Fibroblast of skin of back (primary cell): Measurements from ENCODE around the gene TRABD2A.

Source experiments
- DNase-seq: peaks from one replicate; pipeline ENCODE4 v3.0.0-alpha.2; 2013

Gene TRABD2A

GRCh38 chr2:84849271-84849952 lies 31.5 kb downstream of the TRABD2A start:
- no peak for DNase-seq

GRCh38 chr2:84847326-84848050 lies 33.4 kb downstream of the TRABD2A start:
- DNase-seq: no peak

DNA sequence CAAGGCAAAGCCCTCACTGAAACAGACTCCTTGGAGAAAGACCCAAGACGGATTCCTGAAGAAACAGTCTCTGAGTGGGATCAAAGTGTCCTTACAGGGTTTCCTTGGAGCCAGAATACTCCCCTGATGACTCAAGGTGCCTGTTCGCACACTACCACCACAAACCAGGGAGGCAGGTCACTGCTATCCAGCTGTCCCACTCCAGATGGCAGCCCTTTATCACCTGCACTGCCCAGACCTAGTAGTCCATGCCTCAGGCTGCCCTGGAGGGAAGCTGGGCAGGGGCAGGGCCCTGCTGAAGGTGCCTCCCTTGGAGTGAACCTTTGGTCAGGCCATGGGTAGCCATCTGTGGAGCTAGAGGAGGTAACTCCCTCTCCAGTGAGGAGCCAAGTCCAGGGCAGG lies 34.1 kb downstream of the TRABD2A start:
- peak; percentile 9 for DNase-seq

- DNase-seq: peak; percentile 7
Observed at GRCh38 chr2:84846041-84846663, 34.7 kb downstream of the TRABD2A start.

DNA sequence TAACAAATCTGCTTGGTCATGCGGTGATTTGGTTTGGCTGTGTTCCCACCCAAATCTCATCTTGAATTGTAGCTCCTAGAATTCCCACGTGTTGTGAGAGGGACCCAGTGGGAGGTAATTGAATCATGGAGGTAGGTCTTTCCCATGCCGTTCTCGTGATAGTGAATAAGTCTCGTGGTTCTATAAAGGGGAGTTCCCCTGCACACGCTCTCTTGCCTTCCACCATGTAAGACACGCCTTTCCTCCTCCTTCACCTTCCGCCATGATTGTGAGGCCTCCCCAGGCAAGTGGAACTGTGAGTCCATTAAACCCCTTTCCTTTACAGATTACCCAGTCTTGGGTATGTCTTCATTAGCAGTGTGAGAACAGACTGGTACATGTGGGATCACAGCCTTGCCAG lies 36.7 kb downstream of the TRABD2A start:
- no peak for DNase-seq

- no peak for DNase-seq
Observed at GRCh38 chr2:84841577-84841976, 39.3 kb downstream of the TRABD2A start.

DNA sequence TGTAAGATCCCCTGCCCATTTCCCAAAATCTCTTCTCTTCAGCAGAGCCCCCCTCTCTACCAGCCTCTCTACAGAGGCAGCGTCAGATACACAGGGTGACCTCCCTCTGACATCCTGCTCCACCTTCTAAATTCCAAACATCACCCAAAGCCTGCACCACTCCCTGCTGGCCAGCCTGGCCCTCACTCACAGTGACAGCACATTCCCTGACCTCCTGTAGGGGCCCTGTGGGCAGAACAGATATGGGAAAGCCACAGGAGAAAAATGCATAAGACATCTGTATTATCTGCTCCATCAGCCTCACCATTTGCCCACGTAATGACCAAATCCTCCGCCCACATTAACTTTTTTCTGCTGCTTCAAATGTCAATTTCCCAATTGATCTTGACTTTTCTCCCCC lies 40.6 kb downstream of the TRABD2A start:
- DNase-seq: peak; percentile 46

DNA sequence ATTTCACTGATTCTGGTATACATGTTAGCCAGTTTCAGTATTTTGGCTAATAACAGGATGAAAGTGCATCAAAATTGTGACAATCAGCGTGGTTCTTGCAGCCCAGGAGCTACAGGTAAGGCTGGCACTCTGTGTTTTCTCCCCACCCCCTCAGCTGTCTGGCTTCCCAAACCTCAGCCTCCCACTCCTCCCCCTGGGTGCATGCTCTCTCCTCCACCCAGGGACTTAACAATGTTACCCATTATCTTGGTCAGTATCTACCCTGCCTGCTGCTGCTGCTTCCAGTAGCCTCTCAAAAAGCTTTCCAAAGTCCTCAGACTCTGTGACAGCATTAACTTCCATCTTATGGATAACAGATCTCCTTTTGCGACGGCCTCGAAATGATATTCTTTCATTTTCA lies 41.0 kb downstream of the TRABD2A start:
- no peak for DNase-seq

DNA sequence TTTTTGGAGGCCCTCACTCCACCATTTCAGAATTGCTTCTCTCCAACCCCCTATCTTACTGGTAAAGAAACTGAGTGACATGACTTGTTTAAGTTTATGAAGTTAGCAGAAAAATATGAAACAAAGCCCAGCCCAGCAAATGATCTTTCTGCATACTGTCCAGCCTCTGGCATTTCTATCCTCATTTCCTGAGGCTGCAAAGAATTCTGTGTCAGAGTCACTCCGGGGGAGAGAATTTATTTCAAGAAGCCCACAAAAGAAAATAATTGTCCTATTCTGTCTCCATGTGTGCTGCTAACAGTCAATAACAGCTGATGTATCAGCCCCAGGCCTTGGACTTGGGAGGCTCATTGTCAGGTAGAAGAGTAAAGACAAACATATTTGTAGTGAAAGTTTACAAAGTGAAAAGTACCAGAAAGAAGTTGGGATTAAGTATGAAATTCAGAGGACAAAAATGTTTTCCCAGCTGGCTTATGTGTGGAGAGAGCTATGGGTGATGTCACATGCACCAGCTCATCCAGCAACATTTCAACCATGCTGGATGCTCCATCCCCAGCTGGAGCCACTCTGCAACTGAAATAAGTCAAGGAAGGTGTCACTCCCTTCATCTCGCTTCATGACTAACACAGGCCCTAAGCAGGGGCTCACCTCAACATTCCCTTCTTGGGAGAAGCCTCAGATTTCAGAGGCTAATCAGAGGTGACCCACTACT lies 42.3 kb downstream of the TRABD2A start:
- DNase-seq: peak; percentile 72

DNA sequence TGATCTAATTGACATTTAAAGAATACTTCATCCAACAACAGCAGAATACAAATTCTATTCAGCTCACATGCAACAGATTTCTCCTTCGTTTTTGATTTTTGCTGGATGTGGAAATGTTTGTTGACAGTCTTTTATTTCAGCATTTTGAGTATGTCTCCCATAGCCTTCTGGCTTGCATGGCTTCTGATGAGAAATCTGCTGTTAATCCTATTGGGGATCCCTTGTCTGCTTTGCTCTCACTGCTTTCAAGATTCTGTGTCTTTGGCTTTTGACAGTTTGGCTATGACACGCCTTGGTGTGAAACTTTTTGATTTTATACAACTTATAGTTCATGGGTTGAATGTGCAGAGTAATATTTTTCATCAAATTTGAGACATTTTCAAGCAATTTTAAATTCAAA lies 44.7 kb downstream of the TRABD2A start:
- no peak for DNase-seq

GRCh38 chr2:84833481-84834150 lies 47.3 kb downstream of the TRABD2A start:
- no peak for DNase-seq

GRCh38 chr2:84832772-84833461 lies 48.0 kb downstream of the TRABD2A start:
- peak; percentile 43 for DNase-seq

DNA sequence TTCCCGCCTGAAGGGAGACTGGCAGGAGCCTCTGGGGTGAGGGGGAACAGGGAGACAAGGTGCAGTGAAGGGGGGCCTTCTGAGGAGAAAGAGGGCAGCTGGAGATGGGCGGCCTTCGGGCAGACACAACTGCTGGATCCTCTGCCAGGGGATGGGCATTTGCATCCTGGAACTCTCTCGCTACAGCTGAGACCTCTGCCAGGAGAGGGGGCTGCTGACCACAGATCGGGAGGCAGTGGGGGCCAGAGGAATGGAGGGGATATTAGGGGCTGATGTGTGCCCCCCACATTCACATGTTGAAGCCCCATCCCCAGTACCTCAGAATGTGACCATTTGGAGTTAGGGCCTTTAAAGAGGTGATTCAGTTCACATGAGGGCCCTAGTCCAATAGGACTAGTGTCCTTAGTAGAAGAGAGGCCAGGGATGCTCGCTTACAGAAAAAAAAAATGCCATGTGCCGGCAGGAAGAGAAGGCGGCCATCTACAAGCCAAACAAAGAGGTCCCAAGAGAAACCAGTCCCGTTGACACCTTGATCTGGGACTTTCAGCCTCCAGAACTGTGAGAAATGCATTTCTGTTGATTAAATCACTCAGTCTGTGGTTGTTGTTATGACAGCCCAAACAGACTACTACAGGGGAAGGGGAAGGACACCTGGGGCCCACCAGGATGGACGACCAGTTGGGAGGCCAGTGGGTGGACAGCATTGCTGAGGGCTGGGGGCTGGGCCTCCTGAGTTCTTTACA lies 50.0 kb downstream of the TRABD2A start:
- no peak for DNase-seq

DNA sequence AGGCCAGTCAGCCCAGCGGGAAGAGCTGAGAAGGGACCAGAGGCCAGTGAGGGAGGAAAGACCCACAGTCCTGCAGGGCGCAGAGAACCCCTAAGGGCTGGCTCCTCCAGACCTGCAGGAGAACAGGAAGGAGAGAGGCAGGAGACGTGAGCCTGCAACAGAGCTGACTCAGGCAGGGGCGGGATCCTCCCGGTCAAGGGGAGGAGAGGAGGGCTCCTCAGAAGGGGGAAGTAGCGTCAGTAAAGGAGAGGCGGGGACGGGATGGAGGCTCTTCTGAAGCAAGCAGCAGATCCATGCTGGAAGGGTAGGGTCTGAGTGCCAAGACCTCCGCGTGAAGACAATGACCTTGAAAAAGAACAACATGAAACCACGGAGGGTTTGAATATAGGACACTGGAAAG lies 50.8 kb downstream of the TRABD2A start:
- peak; percentile 6 for DNase-seq

DNA sequence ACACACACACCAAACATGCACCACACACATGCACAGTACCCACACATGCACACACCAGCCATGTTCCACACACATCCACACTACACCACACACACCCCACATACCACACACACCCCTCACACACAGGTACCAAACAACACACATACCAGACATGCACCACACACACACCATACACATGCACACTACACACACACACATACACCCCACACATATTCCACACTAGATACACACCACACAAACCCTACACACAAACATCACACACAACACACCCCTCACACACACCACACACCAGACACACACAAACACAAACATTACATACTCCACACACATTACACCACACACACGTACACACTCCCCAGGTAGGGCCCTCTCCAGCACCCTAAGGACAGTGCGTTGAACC lies 51.2 kb downstream of the TRABD2A start:
- DNase-seq: no peak

GRCh38 chr2:84827978-84828575 lies 52.8 kb downstream of the TRABD2A start:
- DNase-seq: no peak

- no peak for DNase-seq
Observed at GRCh38 chr2:84823788-84824187, 57.1 kb downstream of the TRABD2A start.

DNA sequence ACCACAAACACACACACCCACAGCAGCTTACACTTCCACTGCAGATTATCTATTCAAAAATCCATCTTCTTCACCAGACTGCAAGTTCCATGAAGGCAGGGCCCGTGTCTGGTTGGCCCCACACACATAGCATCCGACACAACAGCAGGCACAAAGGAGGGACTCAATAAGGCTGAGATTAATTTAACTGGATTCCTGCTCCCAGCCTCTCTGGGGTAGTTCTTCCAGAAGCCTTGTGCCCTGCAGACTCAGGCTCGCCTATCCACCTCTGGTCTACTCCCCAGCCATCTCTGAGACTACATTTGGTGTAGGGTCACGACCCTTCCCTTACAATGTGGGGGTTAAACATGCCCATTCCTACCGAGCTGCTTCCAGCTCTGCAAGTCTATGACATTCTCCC lies 57.7 kb downstream of the TRABD2A start:
- no peak for DNase-seq

DNA sequence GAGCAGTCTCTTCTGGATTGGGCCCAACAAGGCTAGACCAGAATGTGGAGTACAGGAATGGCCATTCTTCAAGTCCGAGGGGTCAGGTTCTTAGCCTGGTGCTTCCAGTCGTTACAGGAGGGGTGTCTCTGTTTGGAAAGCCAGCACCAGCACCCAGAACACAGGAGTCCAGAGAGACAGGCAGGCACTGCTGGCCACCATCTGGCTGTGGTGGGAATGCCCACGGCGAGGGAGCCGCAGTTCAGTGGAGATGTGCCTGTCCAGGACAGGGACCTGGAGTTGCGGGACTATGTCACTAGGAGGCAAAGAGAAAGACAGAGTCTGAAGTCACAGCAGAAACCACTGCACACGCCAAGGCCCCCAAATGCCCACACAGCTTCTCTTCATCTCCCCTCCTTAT lies 59.1 kb downstream of the TRABD2A start:
- DNase-seq: no peak

GRCh38 chr2:84817239-84817655 lies 63.6 kb downstream of the TRABD2A start:
- no peak for DNase-seq
